ENCODE results near the gene OBP2B. TPM values are rescaled to one million over a fixed set of nuclear protein-coding genes. Genes with fewer than 3 reads are reported as not detected.

Gene OBP2B
- polyA plus RNA-seq, 1 donor from 2014 or later = not detected

DNA sequence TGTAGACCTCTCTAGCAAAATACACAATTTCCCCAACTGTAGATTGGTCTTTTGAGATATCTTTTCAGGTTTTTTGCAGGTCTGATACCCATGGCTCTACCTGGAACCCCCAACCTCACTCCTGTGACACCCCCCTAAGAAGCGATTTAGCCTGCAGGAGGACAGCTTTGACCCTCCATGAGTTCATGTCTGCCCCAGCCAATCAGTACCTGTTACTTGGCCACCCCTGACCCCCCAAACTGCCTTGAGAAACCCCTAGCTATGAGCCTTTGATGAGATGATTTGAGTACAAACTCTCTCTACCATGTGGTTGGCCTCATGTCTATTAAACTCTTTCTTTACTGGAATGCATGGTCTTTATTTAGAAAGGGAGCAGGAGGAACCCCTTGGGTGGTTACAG is 40.3 kb upstream of the OBP2B start:
- TF ChIP-seq RAD21 (conservative IDR thresholded peaks at IDR 0.05) = no peak
- TF ChIP-seq, protein P1, sequence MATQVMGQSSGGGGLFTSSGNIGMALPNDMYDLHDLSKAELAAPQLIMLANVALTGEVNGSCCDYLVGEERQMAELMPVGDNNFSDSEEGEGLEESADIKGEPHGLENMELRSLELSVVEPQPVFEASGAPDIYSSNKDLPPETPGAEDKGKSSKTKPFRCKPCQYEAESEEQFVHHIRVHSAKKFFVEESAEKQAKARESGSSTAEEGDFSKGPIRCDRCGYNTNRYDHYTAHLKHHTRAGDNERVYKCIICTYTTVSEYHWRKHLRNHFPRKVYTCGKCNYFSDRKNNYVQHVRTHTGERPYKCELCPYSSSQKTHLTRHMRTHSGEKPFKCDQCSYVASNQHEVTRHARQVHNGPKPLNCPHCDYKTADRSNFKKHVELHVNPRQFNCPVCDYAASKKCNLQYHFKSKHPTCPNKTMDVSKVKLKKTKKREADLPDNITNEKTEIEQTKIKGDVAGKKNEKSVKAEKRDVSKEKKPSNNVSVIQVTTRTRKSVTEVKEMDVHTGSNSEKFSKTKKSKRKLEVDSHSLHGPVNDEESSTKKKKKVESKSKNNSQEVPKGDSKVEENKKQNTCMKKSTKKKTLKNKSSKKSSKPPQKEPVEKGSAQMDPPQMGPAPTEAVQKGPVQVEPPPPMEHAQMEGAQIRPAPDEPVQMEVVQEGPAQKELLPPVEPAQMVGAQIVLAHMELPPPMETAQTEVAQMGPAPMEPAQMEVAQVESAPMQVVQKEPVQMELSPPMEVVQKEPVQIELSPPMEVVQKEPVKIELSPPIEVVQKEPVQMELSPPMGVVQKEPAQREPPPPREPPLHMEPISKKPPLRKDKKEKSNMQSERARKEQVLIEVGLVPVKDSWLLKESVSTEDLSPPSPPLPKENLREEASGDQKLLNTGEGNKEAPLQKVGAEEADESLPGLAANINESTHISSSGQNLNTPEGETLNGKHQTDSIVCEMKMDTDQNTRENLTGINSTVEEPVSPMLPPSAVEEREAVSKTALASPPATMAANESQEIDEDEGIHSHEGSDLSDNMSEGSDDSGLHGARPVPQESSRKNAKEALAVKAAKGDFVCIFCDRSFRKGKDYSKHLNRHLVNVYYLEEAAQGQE (IDR thresholded peaks at IDR 0.05; ENCODE audit: borderline replicate concordance) = no peak
- no peak overlapping the region for H3K27ac ChIP-seq (ENCODE audit: low read length)
- H3K4me3 ChIP-seq (ENCODE audit: low read length) = no peak overlapping the region

DNA sequence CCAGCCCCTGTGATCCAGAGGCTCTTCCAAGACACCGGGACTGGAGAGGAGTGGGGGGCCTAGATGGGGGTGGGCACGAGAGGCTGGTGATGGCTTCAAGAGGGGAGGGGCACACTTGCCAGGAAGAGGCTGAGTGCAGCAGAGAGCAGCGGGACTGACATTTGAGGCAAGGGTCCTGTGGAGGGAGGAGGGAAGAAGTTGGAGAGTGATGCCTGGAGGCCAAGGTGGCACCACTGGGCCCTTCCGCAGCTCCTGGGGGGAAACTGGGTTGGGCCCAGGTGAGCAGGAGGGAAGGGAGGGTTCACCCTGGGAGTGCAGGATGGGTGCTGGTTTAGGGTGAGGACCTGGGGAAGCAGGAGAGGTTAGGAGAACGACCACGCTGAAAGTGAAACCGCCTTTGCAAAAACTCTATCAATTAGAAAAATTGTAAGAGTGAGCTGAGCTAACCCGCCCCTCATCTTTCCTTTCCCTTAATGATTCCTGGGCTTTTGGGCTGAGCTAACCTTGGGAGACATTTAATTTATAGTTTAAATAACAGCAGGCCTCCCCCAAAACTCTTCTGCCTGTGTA is 39.8 kb upstream of the OBP2B start:
- Histone ChIP-seq H4K20me1 (ENCODE audit: insufficient read depth) (no peaks in the 10 kb centered on the region), H3K9ac (ENCODE audit: low read length) (no peak overlapping the region), H3K79me2 (replicated peaks; ENCODE audit: insufficient read depth, low read length) (no peaks in the 10 kb centered on the region), H3K36me3 (ENCODE audit: insufficient read depth, low read length) (no peaks in the 10 kb centered on the region), H3K27ac (ENCODE audit: low read length) (no peak overlapping the region), H3K4me2 (ENCODE audit: low read length) (no peak overlapping the region), H3K4me3 (ENCODE audit: low read length) (no peak overlapping the region), H3K27me3 (ENCODE audit: insufficient read depth, low read depth, low read length) (no peaks in the 10 kb centered on the region), H3F3A (ENCODE audit: insufficient read depth, low read length, poor library complexity, severe bottlenecking) (no peaks in the 10 kb centered on the region), H2AFZ (ENCODE audit: low read depth, low read length) (no peak overlapping the region), H3K9me2 (ENCODE audit: insufficient read depth, low read length) (no peaks in the 10 kb centered on the region), H3K9me3 (ENCODE audit: low read length) (no peaks in the 10 kb centered on the region)
- TF ChIP-seq CTCF (IDR thresholded peaks at IDR 0.05; ENCODE audit: poor library complexity, severe bottlenecking) = no peak
- no peak for TF ChIP-seq SMC3 (conservative IDR thresholded peaks at IDR 0.05; ENCODE audit: poor library complexity)
- TF ChIP-seq, protein P1 (IDR thresholded peaks at IDR 0.05; ENCODE audit: borderline replicate concordance) = no peak
- TF ChIP-seq MXI1 (conservative IDR thresholded peaks at IDR 0.05; ENCODE audit: poor library complexity, severe bottlenecking) = no peak
- no peak for TF ChIP-seq TAF1 (IDR thresholded peaks at IDR 0.05; ENCODE audit: low read depth)
- TF ChIP-seq POLR2AphosphoS5 (IDR thresholded peaks at IDR 0.05) = no peak

More for the DNA sequence above, 40.3 kb upstream of the OBP2B start:
- no peaks in the 10 kb centered on the region for H3F3A ChIP-seq (ENCODE audit: insufficient read depth, low read length, poor library complexity, severe bottlenecking)
- no peaks in the 10 kb centered on the region for H3K79me2 ChIP-seq (replicated peaks; ENCODE audit: insufficient read depth, low read length)
- no peak overlapping the region for H3K9ac ChIP-seq (ENCODE audit: low read length)
- H3K36me3 ChIP-seq (ENCODE audit: insufficient read depth, low read length) = no peaks in the 10 kb centered on the region
- no peaks in the 10 kb centered on the region for H4K20me1 ChIP-seq (ENCODE audit: insufficient read depth)
- peaks cover 1% of the 10 kb centered on the region for H3K9me3 ChIP-seq (ENCODE audit: low read length)
- H3K27me3 ChIP-seq (ENCODE audit: insufficient read depth, low read depth, low read length) = no peaks in the 10 kb centered on the region
- no peaks in the 10 kb centered on the region for H3K9me2 ChIP-seq (ENCODE audit: insufficient read depth, low read length)
- no peak overlapping the region for H2AFZ ChIP-seq (ENCODE audit: low read depth, low read length)
- no peak overlapping the region for H3K4me2 ChIP-seq (ENCODE audit: low read length)

Data from neural cell (in vitro differentiated cells).